HepG2 (cell line): ENCODE measurements around the gene CTIF. TPM values are rescaled to one million over a fixed set of nuclear protein-coding genes. Genes with fewer than 3 reads are reported as not detected.

Experiments
- ATAC-seq: fragments of 200-7000 bp; cut with Tn5 transposase; 3 replicates; pipeline ENCODE4 v1.9.1; 2020; ENCODE audit warnings: mild to moderate bottlenecking, moderate library complexity
- BruUV-seq: library from RNA; stranded (reverse); fragments of 400-500 nt; replicated peaks from 2 replicates; lab custom pipeline; 2021; lab: Mats Ljungman, UMichigan
- CTCF ChIA-PET: fragments of 300-600 bp; formaldehyde crosslinking; extraction: SDS; loops from one replicate; lab custom pipeline; 2021; ENCODE audit warnings: low total read pairs, inconsistent platforms, low intra/inter-chr PET ratio; lab: Yijun Ruan, JAX
- POLR2A ChIA-PET: fragments of 350-600 bp; sonication (Branson Sonifier 250); formaldehyde crosslinking; loops from one replicate; lab custom pipeline; 2020; ENCODE audit warnings: antibody characterized with exemption, inconsistent platforms; lab: Yijun Ruan, JAX
- DNase-seq: peaks from one replicate; pipeline ENCODE4 v3.0.0-alpha.2; 2015; ENCODE audit warnings: low spot score
- FAIRE-seq: peaks from 3 replicates; lab custom pipeline; 2011; peaks lifted over from hg19 to GRCh38; lab: Jason Lieb, UNC
- H2AFZ ChIP-seq: one replicate; pipeline ENCODE4 v1.6.1; 2011; ENCODE audit warnings: low read length, inconsistent platforms
- H3K27ac ChIP-seq: fragments of 300-600 bp; 3 replicates; pipeline ENCODE4 v1.8.0; 2011; ENCODE audit warnings: mixed run types, mild to moderate bottlenecking, mixed read lengths, low read length, inconsistent platforms; ENCODE audit not compliant: insufficient read depth; ENCODE audit errors: extremely low read length
- H3K27me3 ChIP-seq, 2 experiments: fragments of 200-600 bp in 1 of 2; 2 replicates in 1 of 2; 3 replicates in 1 of 2; pipeline versions ENCODE4 v1.6.0 to v1.8.0; 2011; ENCODE audit warnings: low read length in 2 of 2, mild to moderate bottlenecking in 2 of 2, moderate library complexity in 2 of 2, inconsistent platforms in 1 of 2; ENCODE audit not compliant: insufficient read depth in 2 of 2, control insufficient read depth in 1 of 2
- H3K36me3 ChIP-seq, 2 experiments: fragments of 200-600 bp in 1 of 2; replicated peaks in 1 of 2; 2 replicates in 1 of 2; 3 replicates in 1 of 2; pipeline versions ENCODE4 v1.5.1 to v1.8.0; 2011; ENCODE audit warnings: low read length in 2 of 2, inconsistent platforms in 1 of 2; ENCODE audit not compliant: insufficient read depth in 2 of 2, control insufficient read depth in 1 of 2
- H3K4me1 ChIP-seq: 2 replicates; pipeline ENCODE4 v1.5.1; 2012; ENCODE audit warnings: low read length, inconsistent platforms; ENCODE audit not compliant: insufficient read depth
- H3K4me2 ChIP-seq: 2 replicates; pipeline ENCODE4 v1.6.0; 2011; ENCODE audit warnings: low read depth, low read length, inconsistent platforms
- H3K4me3 ChIP-seq, 3 experiments: fragments of 200-600 bp in 1 of 3; sonication (generic), shearing (Covaris generic) in 1 of 3; replicated peaks in 1 of 3; 2 replicates each; pipeline ENCODE4 v1.5.1; 2011 to 2016; ENCODE audit warnings: low read length in 3 of 3, inconsistent platforms in 2 of 3, low read depth in 2 of 3, mild to moderate bottlenecking in 2 of 3, control low read depth in 1 of 3, mixed read lengths in 1 of 3; ENCODE audit not compliant: insufficient read depth in 1 of 3
- H3K79me2 ChIP-seq: one replicate; pipeline ENCODE4 v1.6.1; 2011; ENCODE audit warnings: low read length, inconsistent platforms; ENCODE audit not compliant: insufficient read depth
- H3K9ac ChIP-seq: 2 replicates; pipeline ENCODE4 v1.6.0; 2011; ENCODE audit warnings: mild to moderate bottlenecking, low read depth, low read length, inconsistent platforms; ENCODE audit not compliant: insufficient read depth
- H3K9me3 ChIP-seq: 2 replicates; pipeline ENCODE4 v1.5.1; 2012; ENCODE audit warnings: mild to moderate bottlenecking, low read length
- H4K20me1 ChIP-seq: 2 replicates; pipeline ENCODE4 v1.6.0; 2011; ENCODE audit warnings: inconsistent platforms, mild to moderate bottlenecking, low read length, moderate library complexity; ENCODE audit not compliant: insufficient read depth
- BHLHE40 ChIP-seq: IDR thresholded peaks from 2 replicates; pipeline ENCODE4 v1.6.1; 2011; ENCODE audit warnings: low read length, improper control_type of control experiment
- KAT7 ChIP-seq: IDR thresholded peaks from 2 replicates; pipeline ENCODE4 v1.6.1; 2018; ENCODE audit warnings: borderline replicate concordance, missing compliant biosample characterization
- MED8 ChIP-seq: sonication (generic); formaldehyde crosslinking; IDR thresholded peaks from 2 replicates; pipeline ENCODE4 v1.8.1; 2023; ENCODE audit warnings: mild to moderate bottlenecking, missing genetic modification reagents; ENCODE audit not compliant: insufficient replicate concordance
- RBAK ChIP-seq: sonication (generic); formaldehyde crosslinking; IDR thresholded peaks from 2 replicates; pipeline ENCODE4 v1.5.1; 2020; ENCODE audit warnings: mild to moderate bottlenecking, missing genetic modification reagents
- RELA ChIP-seq: sonication (generic); formaldehyde crosslinking; IDR thresholded peaks from 2 replicates; pipeline ENCODE4 v1.4.0; 2020; ENCODE audit warnings: missing genetic modification reagents
- ZNF12 ChIP-seq: sonication (generic); formaldehyde crosslinking; IDR thresholded peaks from 2 replicates; pipeline ENCODE4 v1.5.0; 2020; ENCODE audit warnings: missing genetic modification reagents
- WGBS: methylation state at CpG from one replicate; pipeline ENCODE4 v1.1.6; 2017; ENCODE audit warnings: low lambda C conversion rate; 5-methylcytosine and 5-hydroxymethylcytosine counted together
- in situ Hi-C: cut with HindIII; loops from 2 replicates; pipeline ENCODE4 v1.10.0; 2017; ENCODE audit warnings: low pct_unique_long_range_greater_than_20kb; ENCODE audit not compliant: extremely low pct_ligation_motif_present
- intact Hi-C: fragments of 100-400 bp; cut with micrococcal nuclease; formaldehyde crosslinking; loops from one replicate; pipeline ENCODE4 v1.10.0; 2022; ENCODE audit not compliant: unreplicated experiment
- polyA plus RNA-seq, 8 experiments: library from polyadenylated mRNA; depleted of rRNA in 3 of 8; stranded (reverse) in 7 of 8; unstranded in 1 of 8; fragments of >200 nt; fragmentation: Illumina TruSeq in 4 of 8; extraction: Trizol in 4 of 8; gene quantifications; 2 replicates each; pipeline versions ENCODE4 v1.2.1 to v1.2.3, GENCODE V29; 2011 to 2016; ENCODE audit warnings: low read depth in 4 of 8, missing spikeins in 1 of 8, mixed read lengths in 1 of 8; ENCODE audit not compliant: insufficient read depth in 1 of 8
- total RNA-seq, 5 experiments: library from RNA; depleted of rRNA; stranded (reverse); fragments of >200 nt; fragmentation: Illumina TruSeq; extraction: Trizol; gene quantifications; 2 replicates each; pipeline ENCODE4 v1.2.3, GENCODE V29; 2016; ENCODE audit warnings: low read depth in 1 of 5
- TF ChIP-seq, protein P1 (sequence below): sonication (generic); formaldehyde crosslinking; IDR thresholded peaks from 2 replicates; pipeline ENCODE4 v1.4.0; 2020; ENCODE audit warnings: mild to moderate bottlenecking, missing genetic modification reagents, borderline replicate concordance
- TF ChIP-seq, protein P2 (sequence below): fragments of 450-650 bp; IDR thresholded peaks from 2 replicates; pipeline ENCODE4 v1.6.1; 2017; ENCODE audit warnings: mild to moderate bottlenecking

Gene CTIF
- total and polyA plus RNA-seq, 2 of the 13 experiments (the other 11 are each of a cell fraction or from before 2014, with no cell fraction given): 18.2 to 28.0 TPM

DNA sequence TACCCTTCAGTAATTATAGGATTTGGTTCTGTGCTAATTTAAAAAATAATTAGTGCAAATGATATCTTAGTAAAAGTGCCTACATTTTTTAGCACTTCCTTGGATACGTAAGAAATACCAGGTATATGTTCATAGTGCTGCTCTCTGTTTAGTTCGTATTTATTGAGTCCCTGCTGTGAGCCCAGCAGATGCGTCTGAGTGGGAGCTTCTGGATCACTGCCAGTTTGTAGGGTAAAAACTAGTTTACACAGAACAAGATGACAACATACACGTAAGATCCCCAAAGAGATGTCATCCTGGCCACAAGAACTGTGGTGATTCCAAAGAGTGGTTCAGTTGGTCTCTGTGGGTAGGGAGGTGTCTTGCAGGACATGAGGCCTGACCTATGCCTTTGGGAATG, 103.2 kb downstream of the CTIF start (continued):
- TF ChIP-seq, protein P1, sequence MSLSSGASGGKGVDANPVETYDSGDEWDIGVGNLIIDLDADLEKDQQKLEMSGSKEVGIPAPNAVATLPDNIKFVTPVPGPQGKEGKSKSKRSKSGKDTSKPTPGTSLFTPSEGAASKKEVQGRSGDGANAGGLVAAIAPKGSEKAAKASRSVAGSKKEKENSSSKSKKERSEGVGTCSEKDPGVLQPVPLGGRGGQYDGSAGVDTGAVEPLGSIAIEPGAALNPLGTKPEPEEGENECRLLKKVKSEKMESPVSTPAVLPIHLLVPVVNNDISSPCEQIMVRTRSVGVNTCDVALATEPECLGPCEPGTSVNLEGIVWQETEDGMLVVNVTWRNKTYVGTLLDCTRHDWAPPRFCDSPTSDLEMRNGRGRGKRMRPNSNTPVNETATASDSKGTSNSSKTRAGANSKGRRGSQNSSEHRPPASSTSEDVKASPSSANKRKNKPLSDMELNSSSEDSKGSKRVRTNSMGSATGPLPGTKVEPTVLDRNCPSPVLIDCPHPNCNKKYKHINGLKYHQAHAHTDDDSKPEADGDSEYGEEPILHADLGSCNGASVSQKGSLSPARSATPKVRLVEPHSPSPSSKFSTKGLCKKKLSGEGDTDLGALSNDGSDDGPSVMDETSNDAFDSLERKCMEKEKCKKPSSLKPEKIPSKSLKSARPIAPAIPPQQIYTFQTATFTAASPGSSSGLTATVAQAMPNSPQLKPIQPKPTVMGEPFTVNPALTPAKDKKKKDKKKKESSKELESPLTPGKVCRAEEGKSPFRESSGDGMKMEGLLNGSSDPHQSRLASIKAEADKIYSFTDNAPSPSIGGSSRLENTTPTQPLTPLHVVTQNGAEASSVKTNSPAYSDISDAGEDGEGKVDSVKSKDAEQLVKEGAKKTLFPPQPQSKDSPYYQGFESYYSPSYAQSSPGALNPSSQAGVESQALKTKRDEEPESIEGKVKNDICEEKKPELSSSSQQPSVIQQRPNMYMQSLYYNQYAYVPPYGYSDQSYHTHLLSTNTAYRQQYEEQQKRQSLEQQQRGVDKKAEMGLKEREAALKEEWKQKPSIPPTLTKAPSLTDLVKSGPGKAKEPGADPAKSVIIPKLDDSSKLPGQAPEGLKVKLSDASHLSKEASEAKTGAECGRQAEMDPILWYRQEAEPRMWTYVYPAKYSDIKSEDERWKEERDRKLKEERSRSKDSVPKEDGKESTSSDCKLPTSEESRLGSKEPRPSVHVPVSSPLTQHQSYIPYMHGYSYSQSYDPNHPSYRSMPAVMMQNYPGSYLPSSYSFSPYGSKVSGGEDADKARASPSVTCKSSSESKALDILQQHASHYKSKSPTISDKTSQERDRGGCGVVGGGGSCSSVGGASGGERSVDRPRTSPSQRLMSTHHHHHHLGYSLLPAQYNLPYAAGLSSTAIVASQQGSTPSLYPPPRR (CRISPR knock-in tag): no peak
- TF ChIP-seq, protein P2, sequence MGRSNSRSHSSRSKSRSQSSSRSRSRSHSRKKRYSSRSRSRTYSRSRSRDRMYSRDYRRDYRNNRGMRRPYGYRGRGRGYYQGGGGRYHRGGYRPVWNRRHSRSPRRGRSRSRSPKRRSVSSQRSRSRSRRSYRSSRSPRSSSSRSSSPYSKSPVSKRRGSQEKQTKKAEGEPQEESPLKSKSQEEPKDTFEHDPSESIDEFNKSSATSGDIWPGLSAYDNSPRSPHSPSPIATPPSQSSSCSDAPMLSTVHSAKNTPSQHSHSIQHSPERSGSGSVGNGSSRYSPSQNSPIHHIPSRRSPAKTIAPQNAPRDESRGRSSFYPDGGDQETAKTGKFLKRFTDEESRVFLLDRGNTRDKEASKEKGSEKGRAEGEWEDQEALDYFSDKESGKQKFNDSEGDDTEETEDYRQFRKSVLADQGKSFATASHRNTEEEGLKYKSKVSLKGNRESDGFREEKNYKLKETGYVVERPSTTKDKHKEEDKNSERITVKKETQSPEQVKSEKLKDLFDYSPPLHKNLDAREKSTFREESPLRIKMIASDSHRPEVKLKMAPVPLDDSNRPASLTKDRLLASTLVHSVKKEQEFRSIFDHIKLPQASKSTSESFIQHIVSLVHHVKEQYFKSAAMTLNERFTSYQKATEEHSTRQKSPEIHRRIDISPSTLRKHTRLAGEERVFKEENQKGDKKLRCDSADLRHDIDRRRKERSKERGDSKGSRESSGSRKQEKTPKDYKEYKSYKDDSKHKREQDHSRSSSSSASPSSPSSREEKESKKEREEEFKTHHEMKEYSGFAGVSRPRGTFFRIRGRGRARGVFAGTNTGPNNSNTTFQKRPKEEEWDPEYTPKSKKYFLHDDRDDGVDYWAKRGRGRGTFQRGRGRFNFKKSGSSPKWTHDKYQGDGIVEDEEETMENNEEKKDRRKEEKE: no peak
- TF ChIP-seq BHLHE40: no peak
- no peak for TF ChIP-seq KAT7
- no peak for TF ChIP-seq RELA (CRISPR knock-in tag)

DNA sequence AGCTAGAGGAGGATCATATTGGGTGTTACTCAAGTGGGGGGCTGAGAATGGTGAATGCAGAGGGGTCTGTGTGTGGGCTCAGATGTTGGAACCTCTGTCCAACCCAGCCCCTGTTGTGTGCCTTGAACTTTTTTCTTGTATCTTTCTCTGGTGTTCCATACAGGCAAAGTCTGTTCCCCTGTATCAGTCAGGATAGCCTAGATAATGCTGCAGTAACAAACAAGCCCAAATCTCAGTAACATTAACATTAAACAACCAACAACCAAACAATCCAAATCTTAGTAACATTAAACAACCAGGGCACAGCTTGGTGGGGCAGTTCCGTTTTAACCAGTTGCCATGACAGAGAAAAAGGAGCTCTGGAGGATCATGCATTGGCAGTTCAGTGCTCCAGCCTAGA, 103.7 kb downstream of the CTIF start:
- ATAC-seq (no peak), FAIRE-seq (no peak), DNase-seq (no peak)
- H3K79me2 ChIP-seq: no peaks in the 10 kb centered on the region
- ChIA-PET CTCF (no interaction called here), POLR2A (no interaction called here)
- intact Hi-C loops (no loop called here), in situ Hi-C loops (no loop called here)
- no peaks in the 10 kb centered on the region for H4K20me1 ChIP-seq
- no peak overlapping the region for H3K27ac ChIP-seq
- H3K36me3 ChIP-seq: peaks cover 3 to 24% of the 10 kb centered on the region in 2 experiments
- H2AFZ ChIP-seq: no peak overlapping the region
- BruUV-seq: no TSS peak
- 67% methylated on average over 1 of the region's 1 CpG for WGBS
- H3K4me3 ChIP-seq: no peak overlapping the region
- H3K9ac ChIP-seq: no peak overlapping the region
- H3K4me2 ChIP-seq: no peak overlapping the region
- H3K4me1 ChIP-seq: no peaks in the 10 kb centered on the region
- H3K27me3 ChIP-seq: no peaks in the 10 kb centered on the region
- peak; percentile 91 for TF ChIP-seq ZNF12 (CRISPR knock-in tag)
- TF ChIP-seq MED8: no peak
- peak; percentile 83 for TF ChIP-seq RBAK
- no peaks in the 10 kb centered on the region for H3K9me3 ChIP-seq
